GM18519 (cell line): ENCODE measurements around the gene OR2AK2.

ENCODE experiments used
- ATAC-seq: cut with Tn5 transposase; IDR thresholded peaks from one replicate; pipeline ENCODE4 v1.9.1; 2021; ENCODE audit warnings: mild to moderate bottlenecking, moderate library complexity; ENCODE audit not compliant: unreplicated experiment, low FRiP score

OR2AK2 gene, protein sequence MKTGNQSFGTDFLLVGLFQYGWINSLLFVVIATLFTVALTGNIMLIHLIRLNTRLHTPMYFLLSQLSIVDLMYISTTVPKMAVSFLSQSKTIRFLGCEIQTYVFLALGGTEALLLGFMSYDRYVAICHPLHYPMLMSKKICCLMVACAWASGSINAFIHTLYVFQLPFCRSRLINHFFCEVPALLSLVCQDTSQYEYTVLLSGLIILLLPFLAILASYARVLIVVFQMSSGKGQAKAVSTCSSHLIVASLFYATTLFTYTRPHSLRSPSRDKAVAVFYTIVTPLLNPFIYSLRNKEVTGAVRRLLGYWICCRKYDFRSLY

DNA sequence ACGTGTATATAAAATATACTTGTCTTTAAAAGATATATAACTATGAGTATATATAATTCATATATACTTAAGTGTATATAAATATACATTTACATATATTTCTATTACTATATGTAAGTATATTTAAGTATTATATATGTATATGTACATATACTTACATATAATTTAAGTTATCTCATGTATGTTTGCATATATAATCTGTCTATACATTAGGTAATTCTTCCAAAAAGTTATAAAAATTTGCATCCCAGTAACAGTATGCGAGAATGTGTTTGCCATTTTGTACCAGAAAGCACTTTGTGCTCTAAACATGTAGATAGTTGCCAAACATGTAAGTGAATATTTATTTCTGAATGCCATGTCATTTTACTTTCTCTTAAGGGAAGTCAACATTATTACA, at the start of gene OR2AK2:
Gene OR2AK2 (plus strand): TSS at position 301 of the 400 bp plus-strand sequence. CDS start 144 bp downstream, outside the sequence.
- ATAC-seq, result no peak

DNA sequence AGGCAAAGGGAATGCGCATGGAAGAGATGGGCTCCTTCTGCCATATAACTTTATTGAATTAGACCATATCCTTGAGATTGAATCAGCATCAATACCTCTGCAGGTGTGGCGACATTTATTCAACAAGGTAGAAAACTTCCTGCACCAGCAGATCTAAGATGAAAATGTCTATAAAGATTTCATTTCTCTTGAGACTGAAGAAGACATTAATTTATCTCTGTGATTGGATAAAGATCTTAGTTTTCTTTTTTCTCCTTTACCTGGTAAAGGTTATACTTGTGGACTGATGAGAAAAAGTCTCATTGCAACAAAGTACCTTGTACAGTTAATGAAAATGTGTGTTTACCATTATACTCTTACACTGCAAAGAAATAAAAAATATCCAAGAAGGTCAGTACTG, 45.1 kb upstream of the OR2AK2 start, which contains the start of gene OR2T8:
Gene OR2T8 (plus strand): TSS at position 301 of the 400 bp plus-strand sequence. CDS start 766 bp downstream, outside the sequence.
- ATAC-seq, result no peak

DNA sequence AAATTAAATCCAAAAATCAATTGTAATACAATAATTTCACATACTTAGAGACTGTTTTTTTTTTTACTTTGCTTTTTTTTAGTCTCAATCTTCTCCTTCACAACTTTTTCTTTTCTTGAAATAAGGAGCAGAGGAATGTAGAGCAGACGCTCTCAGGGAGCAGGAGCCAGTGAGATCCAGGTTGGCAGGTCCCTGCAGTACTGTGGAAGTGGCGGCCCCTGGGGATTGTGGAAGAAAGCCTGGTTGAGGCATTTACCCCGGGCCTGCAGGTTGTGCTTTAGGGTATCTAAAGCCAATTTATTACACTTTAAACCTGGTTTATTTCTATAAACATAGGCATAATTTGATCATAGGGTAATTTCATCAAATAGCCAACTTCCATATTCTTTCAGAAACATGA, 41.1 kb upstream of the OR2AK2 start:
- ATAC-seq, result no peak

DNA sequence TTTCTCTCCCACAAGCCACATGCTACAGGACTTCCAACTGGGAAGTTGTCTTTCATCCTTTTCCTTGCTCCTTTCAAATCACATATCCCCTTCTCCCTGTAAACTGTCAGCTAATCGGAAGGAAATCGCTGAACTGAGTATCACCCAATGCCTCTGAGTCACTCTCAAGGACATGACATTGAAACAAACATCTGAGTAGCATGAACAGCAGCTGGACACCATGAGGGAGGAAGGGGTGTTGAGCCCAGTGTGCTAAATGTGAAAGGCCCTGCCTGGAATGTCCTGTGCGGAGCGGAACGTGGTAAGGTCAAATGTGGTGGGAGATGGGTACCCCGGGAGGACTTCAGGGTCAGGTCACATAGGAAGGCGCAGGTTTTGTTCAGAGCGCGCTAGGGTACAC, 40.2 kb upstream of the OR2AK2 start, which contains the start of gene OR2AJ1:
Gene OR2AJ1 (plus strand): TSS at position 22 of the 400 bp plus-strand sequence. CDS start 8,880 bp downstream, outside the sequence.
- no peak for ATAC-seq

DNA sequence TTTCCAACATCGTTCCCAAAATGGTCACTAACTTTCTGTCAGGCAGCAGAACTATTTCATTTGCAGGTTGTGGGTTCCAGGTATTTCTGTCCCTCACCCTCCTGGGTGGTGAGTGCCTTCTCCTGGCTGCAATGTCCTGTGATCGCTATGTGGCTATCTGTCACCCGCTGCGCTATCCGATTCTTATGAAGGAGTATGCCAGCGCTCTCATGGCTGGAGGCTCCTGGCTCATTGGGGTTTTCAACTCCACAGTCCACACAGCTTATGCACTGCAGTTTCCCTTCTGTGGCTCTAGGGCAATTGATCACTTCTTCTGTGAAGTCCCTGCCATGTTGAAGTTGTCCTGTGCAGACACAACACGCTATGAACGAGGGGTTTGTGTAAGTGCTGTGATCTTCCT, 31.0 kb upstream of the OR2AK2 start:
- no peak for ATAC-seq

DNA sequence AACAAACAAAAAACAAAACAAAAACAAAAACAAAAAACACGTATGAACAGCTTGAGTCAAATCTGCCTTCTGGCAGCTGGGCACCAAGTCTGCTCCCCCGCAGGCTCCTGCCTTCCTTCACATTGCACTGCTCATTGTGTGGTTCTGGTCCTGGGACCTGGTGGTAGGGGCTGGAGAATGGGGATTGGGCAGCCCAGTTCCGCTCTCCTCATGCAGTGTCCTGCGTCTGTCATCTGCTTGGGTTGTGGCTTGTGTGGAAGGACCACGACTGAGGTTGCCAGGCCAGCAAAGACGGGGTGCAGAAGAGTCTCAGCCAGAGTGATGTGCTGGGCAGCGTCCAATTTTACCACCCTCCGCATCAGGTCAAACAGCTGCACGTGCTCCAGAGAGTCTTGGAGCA, 29.3 kb upstream of the OR2AK2 start:
- ATAC-seq, result no peak

DNA sequence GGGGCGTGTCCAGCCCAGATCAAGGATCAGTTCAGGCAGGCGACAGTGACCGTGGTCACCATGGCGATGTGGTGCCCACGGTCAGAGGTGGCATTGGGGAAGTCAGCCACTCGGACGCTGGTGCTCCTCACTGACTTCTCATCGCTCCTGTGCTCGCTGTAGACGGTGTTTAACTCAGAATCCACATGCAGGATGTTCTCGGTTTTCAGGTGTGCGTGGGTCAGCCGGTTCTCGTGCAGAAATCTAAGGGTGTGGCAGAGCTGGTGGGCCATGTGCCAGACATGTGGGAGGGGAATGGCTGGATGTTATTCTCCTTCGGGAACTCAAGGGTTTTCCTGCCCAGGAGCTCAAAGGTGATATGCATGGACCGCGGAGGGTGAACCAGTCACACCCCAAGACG, 28.6 kb upstream of the OR2AK2 start:
- no peak for ATAC-seq

DNA sequence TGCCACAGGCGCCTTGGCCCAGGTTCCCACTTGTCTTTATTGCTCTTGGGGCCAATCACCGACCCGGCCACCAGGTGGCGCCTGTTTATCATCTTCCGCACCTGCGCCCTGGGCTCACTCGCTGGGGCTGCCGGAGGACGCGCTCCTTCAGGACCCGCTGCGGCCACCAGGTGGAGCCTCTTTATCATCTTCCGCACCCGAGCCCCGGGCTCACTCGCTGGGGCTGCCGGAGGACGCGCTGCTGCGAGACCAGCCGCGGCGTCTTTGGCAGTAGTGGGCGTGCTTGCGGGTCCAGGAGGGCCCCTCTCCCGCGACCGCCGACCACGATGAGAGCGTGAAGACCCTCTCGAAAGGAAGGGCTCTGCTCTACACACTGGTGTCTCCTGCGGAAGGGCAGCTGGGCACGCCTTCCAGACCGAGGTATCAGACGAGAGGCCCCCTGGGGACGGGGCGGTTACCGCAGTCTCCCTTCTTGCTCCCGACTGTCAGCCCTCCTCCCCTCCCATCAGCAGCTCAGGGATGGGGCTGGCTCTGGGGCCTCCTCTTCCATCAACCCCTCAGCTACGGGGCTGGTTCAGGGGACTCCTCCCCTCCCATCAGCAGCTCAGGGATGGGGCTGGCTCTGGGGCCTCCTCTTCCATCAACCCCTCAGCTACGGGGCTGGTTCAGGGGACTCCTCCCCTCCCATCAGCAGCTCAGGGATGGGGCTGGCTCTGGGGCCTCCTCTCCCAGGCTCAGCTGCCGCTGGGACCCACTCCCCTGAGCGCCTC, 27.9 kb upstream of the OR2AK2 start:
- peak; percentile 100 for ATAC-seq

DNA sequence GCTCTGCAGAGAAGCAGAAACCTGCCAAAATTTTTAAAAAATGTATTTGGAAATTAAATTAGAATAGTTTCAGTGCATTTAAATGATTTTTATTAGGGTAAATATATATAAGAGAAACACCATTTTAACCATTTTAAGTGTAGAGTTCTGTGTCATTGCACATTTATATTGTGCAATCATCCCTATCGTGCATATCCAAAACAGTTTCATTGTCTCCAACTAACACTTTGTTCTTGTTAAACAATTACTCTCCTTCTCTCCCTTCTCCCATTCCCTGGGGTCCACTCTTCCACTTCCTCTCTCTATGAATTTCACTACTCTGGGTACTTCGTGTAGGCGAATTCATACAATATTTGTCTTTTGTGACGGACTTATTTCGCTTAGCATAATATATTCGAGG, 22.4 kb upstream of the OR2AK2 start:
- no peak for ATAC-seq

DNA sequence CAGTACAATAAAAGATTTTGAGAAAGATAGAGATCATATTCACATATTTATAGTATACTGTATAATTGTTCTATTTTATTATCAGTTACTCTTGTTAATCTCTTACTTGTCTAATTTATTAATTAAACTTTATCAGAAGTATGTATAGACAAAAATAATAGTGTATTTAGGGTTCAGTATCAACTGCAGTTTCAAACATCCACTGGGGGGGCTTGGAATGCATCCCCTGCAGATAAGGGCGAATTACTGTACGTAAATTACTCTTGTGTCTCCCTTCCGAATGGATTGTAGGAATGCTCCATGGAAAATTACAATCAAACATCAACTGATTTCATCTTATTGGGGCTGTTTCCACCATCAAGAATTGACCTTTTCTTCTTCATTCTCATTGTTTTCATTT, 16.5 kb upstream of the OR2AK2 start, which contains the start of gene OR2L8:
Gene OR2L8 (plus strand): TSS at position 301 of the 400 bp plus-strand sequence. CDS start 0 bp downstream, at position 301.
- ATAC-seq, result no peak

DNA sequence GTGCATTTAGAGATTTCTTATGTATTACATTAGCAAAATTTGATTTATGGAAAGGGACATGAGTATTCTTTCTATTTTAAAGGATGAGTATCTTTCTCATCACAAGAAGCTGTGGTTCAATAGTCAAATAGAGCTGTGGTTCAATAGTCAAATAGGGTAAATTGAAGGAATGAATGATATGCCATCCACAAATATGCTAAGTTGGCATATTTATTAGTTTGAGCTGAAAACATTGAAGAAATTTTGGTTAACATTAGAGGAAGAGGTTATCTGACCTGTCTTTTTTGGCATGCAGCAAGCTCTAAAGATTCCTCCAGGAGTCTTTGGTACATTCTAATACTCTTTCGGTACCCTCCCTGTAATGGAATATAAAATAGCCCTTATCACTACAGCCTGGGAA, 11.6 kb upstream of the OR2AK2 start:
- no peak for ATAC-seq

DNA sequence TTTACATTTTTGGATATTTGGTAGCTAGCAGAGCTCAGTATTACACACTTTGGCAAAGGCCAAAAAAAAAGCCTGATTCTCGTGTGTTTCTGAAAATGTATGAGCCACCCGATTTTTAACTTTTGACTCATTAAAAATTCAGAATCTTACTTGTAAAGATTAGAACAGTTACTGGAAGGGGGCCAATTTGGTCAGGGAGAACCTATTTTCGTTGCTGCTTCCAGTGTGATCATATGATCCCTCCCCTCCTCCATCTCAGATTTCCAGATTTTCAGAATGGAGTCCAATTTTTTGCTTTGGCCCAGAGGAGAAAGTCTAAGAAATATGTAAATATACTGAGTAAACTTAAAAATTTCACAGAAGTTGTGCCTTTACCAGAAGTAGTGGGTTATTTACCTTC, 3.2 kb upstream of the OR2AK2 start:
- ATAC-seq, result no peak

DNA sequence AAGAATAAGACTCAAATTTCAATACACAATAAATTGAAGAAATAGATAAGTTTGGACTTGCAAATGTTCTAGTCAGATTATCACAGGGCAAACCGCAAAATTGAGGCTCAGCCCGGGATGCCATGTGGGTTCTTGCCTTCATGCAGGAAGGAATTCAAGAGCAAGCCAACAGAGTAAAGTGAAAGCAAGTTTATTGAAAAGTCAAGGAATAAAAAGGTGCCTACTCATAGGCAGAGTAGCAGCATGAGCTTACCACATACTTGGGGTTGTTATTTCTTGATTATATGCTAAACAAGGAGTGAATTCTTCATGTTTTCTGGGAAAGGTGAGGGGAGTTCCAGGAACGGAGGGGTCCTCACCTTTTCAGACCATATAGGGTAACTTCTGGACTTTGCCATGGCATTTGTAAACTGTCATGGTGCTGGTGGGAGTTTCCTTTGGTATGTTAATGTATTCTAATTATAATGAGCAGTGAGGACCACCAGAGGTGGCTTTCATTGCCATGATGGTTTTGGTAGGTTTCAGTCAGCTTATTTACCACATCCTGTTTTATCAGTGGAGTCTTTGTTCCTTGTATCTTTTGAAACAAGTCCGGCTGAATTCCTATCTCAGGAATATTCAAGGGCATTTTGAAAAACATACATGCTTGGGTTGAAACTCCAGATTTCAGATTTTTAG, 2.0 kb upstream of the OR2AK2 start:
- ATAC-seq, result no peak

DNA sequence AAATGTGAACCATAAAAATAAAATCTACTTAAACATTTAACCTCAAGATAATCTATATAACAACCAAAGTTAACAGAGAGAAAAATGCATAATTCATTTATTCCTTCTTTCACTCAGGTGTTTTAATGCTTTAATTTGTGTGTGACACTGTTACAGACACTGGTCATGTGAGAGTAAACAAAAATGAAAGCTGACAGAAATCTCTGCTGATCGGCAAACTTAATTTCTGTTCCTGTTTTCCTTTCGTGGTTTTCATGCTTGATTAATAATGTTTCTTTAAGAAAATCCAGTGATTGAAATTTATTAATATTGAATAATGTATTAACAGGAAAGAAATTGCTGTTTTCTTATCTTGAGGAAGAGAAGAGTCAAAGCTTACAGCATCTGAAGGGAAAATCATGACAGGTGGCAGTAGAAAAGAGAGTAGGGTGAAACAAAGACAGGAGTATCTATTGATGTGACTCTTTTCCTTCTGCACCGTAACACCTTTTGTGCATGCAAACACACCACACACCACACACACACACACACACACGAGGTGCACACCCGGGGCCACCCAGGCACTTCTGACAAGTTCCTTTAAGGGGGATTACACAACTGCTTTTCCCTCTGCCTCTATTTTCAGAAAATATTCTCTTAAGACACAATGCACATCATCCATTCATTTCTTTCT, 1.6 kb downstream of the OR2AK2 start:
- peak; percentile 86 for ATAC-seq

DNA sequence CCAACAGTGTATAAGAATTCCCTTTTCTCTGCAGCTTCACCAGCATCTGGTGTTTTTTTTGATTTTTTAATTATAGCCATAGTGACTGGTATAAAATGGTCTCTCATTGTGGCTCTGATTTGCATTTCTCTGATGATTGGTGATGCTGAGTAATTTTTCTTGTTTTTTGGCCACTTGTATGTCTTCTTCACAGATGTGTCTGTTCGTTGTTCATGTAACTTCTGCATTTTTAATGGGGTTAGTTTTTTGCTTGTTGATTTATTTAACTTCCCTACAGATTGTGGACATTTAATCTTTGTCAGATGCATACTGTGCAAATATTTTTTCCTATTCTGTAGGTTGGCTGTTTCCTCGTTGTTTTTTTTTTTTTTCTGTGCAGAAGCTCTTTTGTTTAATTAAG, 28.0 kb downstream of the OR2AK2 start:
- ATAC-seq, result no peak

DNA sequence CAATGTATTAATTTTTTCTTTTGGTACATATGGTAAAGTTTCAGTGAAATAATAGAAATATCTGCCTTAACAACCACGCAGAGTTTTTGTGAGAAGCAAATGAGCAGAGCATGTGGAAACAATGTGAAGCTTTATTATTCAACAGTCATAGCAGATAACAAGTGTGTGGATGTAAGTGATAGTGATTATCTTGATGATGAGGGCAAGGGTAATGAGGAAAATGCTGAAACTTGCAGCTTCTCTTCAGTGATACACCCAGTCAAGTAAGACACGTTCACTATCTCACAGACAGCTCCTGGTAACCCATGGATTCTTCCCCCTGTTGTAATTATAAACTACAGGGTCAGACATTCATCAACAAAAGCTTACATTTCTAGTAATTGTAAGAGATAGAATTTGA, 33.8 kb downstream of the OR2AK2 start:
- no peak for ATAC-seq

DNA sequence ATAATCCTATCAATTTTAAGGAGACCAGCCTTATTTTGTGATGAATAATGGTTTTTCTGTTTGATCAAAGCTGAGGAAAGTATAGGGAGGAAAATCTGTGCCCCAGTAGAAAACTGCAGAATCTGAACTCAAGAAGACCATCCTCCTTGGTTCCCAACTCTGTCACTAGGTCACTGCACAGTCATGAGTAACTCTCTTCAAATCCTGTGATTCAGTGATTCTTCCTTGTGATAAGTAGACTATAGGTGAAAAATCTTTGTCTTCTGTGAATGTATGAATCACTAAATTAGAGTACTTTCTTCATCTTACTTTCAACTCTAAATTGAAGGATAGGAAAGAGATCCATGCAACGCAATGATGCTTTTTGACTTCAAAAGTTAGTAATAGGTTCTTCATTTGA, 35.1 kb downstream of the OR2AK2 start:
- no peak for ATAC-seq

DNA sequence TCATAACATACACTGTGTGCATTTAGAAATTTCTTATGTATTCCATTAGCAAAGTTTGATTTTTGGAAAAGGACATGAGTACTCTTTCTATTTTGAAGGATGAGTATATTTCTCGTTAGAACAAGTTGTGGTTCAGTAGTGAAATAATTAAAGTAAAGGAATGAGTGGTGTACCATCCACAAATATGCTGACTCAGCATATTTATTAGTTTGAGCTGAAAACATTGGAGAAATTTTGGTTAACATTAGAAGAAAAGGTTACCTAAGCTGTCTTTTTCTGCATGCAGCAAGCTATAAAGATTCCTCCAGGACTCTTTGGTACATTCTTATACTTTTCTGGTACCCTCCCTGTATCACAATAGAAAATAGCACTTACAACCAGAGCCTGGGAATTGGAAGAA, 42.7 kb downstream of the OR2AK2 start:
- ATAC-seq, result no peak

DNA sequence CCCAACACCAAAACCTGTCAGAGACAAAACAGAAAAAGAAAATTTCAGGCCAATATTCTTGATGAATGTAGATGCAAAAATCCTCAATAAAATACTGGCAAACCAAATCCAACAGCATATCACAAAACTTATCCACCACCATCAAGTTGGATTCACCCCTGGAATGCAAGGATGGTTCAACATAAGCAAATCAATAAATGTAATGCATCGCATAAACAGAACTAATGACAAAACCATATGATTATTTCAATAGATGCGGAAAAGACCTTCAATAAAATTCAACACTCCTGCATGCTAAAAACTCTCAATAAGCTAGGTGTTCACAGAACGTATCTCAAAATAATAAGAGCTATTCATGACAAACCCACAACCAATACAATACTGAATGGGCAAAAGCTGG, 44.6 kb downstream of the OR2AK2 start:
- ATAC-seq, result no peak

DNA sequence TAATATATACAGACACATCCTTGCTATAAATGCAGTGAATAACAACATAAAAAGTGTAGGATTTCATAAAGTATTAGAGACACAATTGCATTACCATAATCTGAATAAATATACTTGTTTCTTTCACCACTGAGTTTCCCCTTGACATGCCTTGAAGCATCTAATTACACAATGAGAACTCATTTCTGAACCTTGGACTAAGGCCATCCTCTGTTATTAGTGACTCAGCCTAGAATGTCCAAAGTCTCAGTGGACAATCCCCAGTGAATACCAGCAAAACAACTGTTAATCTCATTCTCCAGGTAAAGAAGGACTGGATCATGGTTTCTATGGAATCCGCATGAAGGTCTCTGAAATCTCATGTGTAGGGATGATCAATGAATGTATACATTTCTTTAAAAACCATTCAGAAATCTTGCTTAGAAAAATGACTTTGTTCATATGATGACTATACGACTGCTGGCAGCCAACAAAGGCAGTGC, 48.2 kb downstream of the OR2AK2 start, which contains the start of gene OR2L5:
Gene OR2L5 (plus strand): TSS at position 432 of the 482 bp plus-strand sequence. CDS start 8,288 bp downstream, outside the sequence.
- no peak for ATAC-seq
